ENCODE measurements around the gene MYO10.
A peak's percentile ranks its signal among the peaks of the same experiment; 100 is the strongest.
"Not testable (repeated sequence)": the region's sequence is repeated elsewhere in the genome, so short reads cannot be mapped to it uniquely, and the experiment has no call there.

MYO10 gene

GRCh38 chr5:16936150-16936988 lies at the start of gene MYO10:
TSS of gene MYO10 (minus strand) at chr5:16936288. CDS start at chr5:16935808, 480 bp downstream.
- DNase-seq, result peak; percentile 8

- DNase-seq, result not testable (repeated sequence)
These were observed 49.2 kb upstream of the MYO10 start for GRCh38 chr5:16985304-16985703.

GRCh38 chr5:16983972-16984371 lies 47.9 kb upstream of the MYO10 start:
- no peak for DNase-seq

GRCh38 chr5:16983022-16983639 lies 47.0 kb upstream of the MYO10 start:
- DNase-seq, result no peak

- DNase-seq, result no peak
These were observed 45.6 kb upstream of the MYO10 start for GRCh38 chr5:16981700-16982099.

GRCh38 chr5:16980983-16981382 lies 44.9 kb upstream of the MYO10 start:
- DNase-seq, result no peak

- DNase-seq, result no peak
These were observed 42.2 kb upstream of the MYO10 start for GRCh38 chr5:16978296-16978695.

GRCh38 chr5:16976625-16977008 lies 40.5 kb upstream of the MYO10 start:
- DNase-seq, result no peak

GRCh38 chr5:16975950-16976624 lies 40.0 kb upstream of the MYO10 start:
- DNase-seq, result no peak

- DNase-seq, result no peak
These were observed 38.9 kb upstream of the MYO10 start for GRCh38 chr5:16974981-16975380.

- no peak for DNase-seq
These were observed 34.7 kb upstream of the MYO10 start for GRCh38 chr5:16970826-16971225.

- DNase-seq, result no peak
These were observed 34.2 kb upstream of the MYO10 start for GRCh38 chr5:16970260-16970659.

- no peak for DNase-seq
These were observed 29.5 kb upstream of the MYO10 start for GRCh38 chr5:16965581-16965980.

GRCh38 chr5:16963821-16964220 lies 27.7 kb upstream of the MYO10 start:
- DNase-seq, result no peak

- no peak for DNase-seq
These were observed 25.0 kb upstream of the MYO10 start for GRCh38 chr5:16961131-16961530.

- no peak for DNase-seq
These were observed 21.5 kb upstream of the MYO10 start for GRCh38 chr5:16957304-16958196.

GRCh38 chr5:16953729-16954128 lies 17.6 kb upstream of the MYO10 start:
- DNase-seq, result no peak

- DNase-seq, result no peak
These were observed 17.0 kb upstream of the MYO10 start for GRCh38 chr5:16952968-16953671.

GRCh38 chr5:16946725-16947124 lies 10.6 kb upstream of the MYO10 start:
- no peak for DNase-seq

- no peak for DNase-seq
These were observed 8.9 kb upstream of the MYO10 start for GRCh38 chr5:16944816-16945562.

Data from activated gamma-delta T cell treated with Interleukin-2 at 50 U/mL for 16 hours (primary cell).